Colon (tissue), 2 donors: ENCODE measurements around the gene DYNLT1.
"Not testable (repeated sequence)": the region's sequence is repeated elsewhere in the genome, so short reads cannot be mapped to it uniquely, and the experiment has no call there.

ENCODE experiments used
- FAIRE-seq: peaks from 2 replicates; lab custom pipeline; 2012; peaks lifted over from hg19 to GRCh38; lab: Jason Lieb, UNC
- donor health status: control.
- donor health status: control.

DYNLT1 gene

GRCh38 chr6:158621694-158622544, 22.6 kb downstream of the DYNLT1 start:
- no peak for FAIRE-seq

GRCh38 chr6:158620963-158621693, 23.4 kb downstream of the DYNLT1 start:
- FAIRE-seq, result no peak

DNA sequence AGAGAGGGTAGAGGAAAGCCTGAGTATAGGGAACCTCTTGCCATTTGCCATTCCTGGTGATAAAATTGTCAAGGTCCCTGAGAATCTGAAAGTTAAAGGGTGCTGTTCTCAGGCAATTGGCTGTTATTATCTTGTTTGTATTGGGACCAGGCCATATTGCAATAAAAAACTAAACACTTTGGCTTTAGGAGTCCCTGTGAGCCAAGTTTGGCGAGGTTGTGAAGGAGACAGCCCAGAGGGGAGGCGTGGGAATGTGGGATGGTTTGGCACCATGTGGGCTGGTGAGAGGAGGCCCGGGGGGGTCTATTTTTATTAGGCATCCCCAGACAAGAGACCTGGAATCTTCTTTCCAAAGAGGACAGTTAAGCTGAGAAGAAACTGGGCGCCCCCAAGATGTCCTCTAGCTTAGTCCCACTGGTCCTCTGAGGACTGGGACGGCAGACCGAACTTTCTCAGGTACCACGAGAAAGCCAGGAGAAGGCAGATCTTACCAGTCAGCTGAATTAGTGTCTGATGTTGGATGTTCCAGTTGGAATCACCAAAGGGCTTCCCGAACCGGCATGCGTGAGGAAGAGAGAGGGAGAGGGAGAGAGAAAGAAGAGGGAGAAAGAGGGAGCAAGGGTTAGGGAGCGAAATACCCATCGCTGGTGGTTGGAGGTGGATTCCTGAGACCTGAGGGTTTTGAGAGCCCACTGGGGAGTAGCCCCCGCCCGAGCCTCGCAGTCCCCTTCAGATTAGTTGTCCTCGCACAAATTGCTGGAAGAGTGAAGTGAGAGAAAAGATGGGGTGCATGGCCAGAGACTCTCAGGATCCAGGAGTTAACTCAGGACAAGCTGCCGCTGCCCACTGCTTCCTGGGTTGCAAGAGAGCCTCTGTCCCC, 24.4 kb downstream of the DYNLT1 start:
- FAIRE-seq, result no peak

- FAIRE-seq, result not testable (repeated sequence)
Observed at GRCh38 chr6:158618289-158618688, 26.3 kb downstream of the DYNLT1 start.

GRCh38 chr6:158614606-158615005, 29.9 kb downstream of the DYNLT1 start:
- not testable (repeated sequence) for FAIRE-seq

GRCh38 chr6:158611541-158612370, 32.8 kb downstream of the DYNLT1 start:
- FAIRE-seq, result no peak

GRCh38 chr6:158611039-158611438, 33.5 kb downstream of the DYNLT1 start:
- no peak for FAIRE-seq

GRCh38 chr6:158610319-158610968, 34.1 kb downstream of the DYNLT1 start:
- FAIRE-seq, result no peak

- no peak for FAIRE-seq
Observed at GRCh38 chr6:158609455-158610155, 34.9 kb downstream of the DYNLT1 start.

DNA sequence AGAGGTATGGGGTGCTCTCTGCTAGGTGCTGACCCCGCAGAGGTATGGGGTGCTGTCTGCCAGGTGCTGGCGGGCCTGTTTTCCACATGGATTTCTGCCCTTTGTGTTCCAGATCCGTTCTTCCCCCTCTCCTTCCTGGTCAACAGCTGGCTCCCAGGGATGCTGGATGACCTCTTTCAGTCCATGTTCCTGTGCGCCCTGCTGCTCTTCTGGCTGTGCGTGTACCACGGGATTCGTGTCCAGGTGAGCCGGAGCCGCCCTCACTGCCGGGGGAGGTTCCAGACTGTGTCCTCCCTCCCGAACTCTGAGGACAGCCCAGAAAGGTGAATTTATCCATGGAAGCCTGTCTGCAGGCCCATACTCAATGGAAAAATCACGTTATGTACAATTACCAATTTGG, 36.3 kb downstream of the DYNLT1 start:
- no peak for FAIRE-seq

DNA sequence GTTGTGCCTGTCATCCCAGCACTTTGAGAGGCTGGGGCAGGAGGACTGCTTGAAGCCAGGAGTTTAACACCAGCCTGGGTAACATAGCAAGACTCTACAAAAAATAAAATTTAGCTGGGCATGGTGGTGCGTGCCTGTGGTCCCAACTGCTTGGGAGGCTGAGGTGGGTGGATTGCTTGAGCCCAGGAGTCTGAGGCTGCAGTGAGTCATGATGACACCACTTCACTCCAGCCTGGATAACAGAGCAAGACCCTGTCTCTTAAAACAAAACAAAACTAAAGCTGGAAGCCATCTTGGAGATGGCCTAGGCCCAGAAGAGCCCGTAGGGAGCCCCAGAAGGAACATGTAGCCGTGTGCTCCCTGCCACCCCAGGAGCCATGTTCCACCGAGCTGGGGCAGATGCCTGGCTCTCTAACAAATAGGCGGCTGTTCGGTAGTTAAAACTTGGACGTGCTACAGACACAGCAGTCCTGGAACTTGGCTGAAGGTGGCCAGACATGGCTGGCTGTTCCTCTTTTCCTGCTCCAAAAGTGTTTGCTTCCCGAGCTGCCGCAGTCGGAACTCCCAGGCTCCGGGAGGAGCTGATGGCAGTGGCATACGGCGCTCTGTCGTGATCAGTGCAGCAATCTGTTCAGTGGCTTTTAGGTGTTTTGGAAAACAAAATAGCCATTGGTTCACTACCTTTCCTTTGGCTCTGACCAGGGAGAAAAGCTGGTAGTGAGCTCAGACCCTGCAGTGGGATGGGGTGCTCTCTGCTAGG, 37.0 kb downstream of the DYNLT1 start:
- FAIRE-seq, result no peak

DNA sequence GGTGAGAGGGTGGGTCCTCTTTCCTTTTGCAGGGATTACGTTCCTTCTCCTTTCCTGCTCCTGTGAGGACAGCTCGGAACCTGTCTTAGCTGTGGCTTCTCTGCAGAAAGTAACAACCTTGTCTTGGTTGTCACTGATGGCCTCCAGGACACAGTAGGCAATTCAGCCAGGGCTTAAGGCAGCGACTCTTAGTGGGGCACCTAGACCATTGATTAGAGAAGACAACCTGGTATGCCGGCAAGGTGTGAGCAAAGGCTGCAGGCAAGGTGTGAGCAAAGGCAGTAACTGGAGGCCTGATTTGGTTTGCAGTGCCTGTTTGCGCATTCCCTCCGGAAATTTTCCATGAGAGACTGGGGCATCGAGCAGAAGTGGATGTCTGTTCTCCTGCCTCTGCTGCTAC, 37.6 kb downstream of the DYNLT1 start:
- no peak for FAIRE-seq

DNA sequence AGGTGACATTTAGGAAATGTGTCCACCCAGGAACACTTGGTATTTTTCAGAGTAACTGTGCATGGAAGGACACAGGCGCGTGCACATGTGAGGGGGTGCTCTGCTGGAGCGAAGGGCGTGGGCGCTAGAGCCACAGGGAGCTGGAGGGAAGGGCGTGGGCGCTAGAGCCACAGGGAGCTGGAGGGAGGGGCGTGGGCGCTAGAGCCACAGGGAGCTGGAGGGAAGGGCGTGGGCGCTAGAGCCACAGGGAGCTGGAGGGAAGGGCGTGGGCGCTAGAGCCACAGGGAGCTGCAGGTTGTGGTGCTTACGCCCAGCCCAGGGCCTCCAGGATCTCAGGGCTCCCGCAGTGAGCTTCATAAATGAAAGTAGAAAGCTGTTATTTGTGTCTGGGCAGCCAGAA, 38.5 kb downstream of the DYNLT1 start:
- not testable (repeated sequence) for FAIRE-seq

DNA sequence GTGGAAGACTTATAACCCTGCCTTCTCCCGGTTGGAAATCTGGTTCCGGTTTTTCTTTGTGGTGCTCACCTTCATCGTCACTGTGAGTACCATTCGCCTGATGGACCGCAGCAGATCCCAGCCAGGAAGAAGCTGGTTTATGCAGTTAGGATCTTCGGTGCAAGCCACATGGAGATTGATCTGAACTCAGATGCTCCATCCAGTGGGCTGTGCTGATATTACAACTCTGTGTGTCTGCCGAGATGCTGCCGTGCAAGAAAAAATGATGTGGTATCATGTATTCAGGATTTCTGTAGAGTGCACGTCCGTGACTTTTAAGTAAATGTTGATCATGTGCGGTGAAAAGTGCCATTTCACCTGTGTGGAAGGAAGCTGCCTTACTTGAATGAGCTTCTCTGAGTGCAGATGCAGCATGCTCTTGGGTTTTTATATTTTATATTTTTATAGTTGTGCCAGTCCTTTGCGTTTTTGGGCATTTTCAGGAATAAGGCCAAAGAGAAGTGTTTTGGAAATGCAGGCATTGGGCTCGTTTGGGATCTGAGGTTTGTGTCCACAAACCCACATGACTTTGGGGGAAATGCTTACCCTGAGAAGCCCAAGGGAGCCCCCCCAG, 39.2 kb downstream of the DYNLT1 start:
- FAIRE-seq, result no peak

DNA sequence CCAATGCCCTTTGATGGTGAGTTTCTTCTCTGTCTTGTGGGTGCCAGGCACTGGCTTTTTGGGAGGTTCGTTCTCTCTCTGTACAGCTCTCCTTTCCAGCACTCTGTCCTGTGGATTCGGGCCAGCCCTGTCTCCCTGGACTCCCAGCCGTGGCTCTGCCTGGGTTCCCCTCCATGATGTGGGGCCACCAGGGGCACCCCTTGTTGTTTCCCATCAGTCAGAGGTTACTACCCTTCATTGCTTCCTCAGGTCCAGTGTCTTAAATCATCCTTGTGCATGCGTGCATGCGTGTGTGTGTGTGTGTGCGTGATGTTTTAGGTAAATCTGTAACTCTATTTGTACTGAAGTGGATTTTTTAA, 40.5 kb downstream of the DYNLT1 start:
- no peak for FAIRE-seq

DNA sequence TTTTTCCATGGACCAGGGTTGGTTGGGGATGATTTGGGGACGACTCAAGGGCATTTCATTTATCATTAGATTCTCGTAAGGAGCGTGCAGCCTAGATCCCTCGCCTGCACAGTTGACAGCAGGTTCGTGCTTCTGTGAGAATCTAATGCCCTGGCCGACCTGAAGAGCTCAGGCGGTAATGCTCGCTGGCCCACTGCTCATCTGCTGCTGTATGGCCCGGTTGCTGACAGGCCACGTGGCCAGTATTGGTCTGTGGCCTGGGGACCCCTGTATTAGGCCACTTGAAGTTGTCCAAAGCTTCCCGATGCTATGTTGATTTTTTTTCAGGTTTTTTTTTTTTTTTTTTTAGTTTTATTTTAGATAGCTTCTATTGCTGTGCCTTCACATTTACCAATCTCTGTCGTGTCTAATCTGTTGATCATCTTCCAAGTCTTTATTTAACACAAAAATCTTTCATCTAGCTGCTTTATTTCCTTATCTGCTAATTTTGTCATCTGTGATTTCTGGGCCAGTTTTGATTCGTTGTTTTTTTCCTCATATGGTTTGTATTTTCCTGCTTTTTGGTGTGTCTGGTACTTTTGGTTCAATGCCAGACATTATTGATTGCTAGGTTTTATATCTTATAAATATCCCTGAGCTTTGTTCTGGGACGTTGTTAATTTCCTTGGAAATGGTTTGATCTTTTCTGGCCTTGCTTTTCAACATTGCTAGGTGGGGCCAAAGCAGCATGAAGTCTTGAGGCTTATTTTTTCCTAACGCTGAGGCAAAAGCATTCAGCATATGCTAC, 41.1 kb downstream of the DYNLT1 start:
- no peak for FAIRE-seq

GRCh38 chr6:158599635-158600034, 44.9 kb downstream of the DYNLT1 start:
- FAIRE-seq, result no peak

DNA sequence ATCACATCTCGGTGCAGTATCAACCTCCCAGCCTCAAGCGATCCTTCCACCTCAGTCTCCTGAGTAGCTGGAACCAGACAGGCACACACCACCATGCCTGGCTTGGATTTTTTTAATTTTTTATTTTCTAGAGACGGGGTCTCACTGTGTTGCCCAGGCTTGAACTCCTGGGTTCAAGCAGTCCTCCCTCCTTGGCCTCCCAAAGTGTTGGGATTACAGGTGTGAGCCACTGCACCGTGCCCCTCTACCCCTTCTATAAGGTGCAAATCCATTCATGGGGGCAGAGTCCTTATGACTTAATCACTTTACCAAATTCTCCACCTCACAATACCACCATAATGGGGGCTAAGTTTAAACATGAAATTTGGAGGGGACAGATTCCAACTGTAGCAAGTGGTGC, 47.0 kb downstream of the DYNLT1 start:
- FAIRE-seq, result no peak
